GM12878 (cell line): ENCODE results near the gene HIKESHI. TPM values are rescaled to one million over a fixed set of nuclear protein-coding genes. Genes with fewer than 3 reads are reported as not detected.

Experiments
- ATAC-seq: fragments of 200-7000 bp; cut with Tn5 transposase; 3 replicates; pipeline ENCODE4 v1.9.1; 2020; ENCODE audit warnings: mild to moderate bottlenecking, moderate library complexity
- BruUV-seq: library from RNA; stranded (reverse); fragments of 400-500 nt; replicated peaks from 2 replicates; lab custom pipeline; 2021; lab: Mats Ljungman, UMichigan
- CTCF ChIA-PET: fragments of 300-600 bp; sonication (Branson Sonifier 250); formaldehyde crosslinking; extraction: SDS; loops from one replicate; lab custom pipeline; 2021; ENCODE audit warnings: inconsistent platforms; lab: Yijun Ruan, JAX
- POLR2A ChIA-PET: fragments of 350-600 bp; formaldehyde crosslinking; extraction: SDS; loops from one replicate; lab custom pipeline; 2021; ENCODE audit warnings: inconsistent platforms; lab: Charles Lee
- RAD21 ChIA-PET: fragments of 300-600 bp; sonication (Branson Sonifier 250); formaldehyde crosslinking; loops from one replicate; lab custom pipeline; 2023; ENCODE audit warnings: antibody characterized with exemption; ENCODE audit not compliant: unreplicated experiment; lab: Charles Lee
- SMC1A ChIA-PET: fragments of 300-600 bp; sonication (Branson Sonifier 250); formaldehyde crosslinking; loops from one replicate; lab custom pipeline; 2023; ENCODE audit not compliant: unreplicated experiment, uncharacterized antibody; lab: Charles Lee
- DNase-seq: peaks from one replicate; pipeline ENCODE4 v3.0.0-alpha.2; 2011; ENCODE audit warnings: low read depth, low spot score
- FAIRE-seq: peaks from 3 replicates; lab custom pipeline; 2011; peaks lifted over from hg19 to GRCh38; lab: Jason Lieb, UNC
- H2AFZ ChIP-seq: 2 replicates; pipeline ENCODE4 v1.6.0; 2011; ENCODE audit warnings: low read depth, low read length, control low read depth; ENCODE audit not compliant: control insufficient read depth
- H3K27ac ChIP-seq: 2 replicates; pipeline ENCODE4 v1.5.1; 2011; ENCODE audit warnings: control low read depth; ENCODE audit not compliant: control insufficient read depth, insufficient read depth
- H3K27me3 ChIP-seq, 2 experiments: replicated peaks in 1 of 2; 2 replicates each; pipeline versions ENCODE4 v1.6.0 to v1.6.1; 2011; ENCODE audit warnings: low read length in 1 of 2; ENCODE audit not compliant: control insufficient read depth in 2 of 2, insufficient read depth in 2 of 2
- H3K36me3 ChIP-seq, 2 experiments: 2 replicates each; pipeline ENCODE4 v1.5.1; 2011; ENCODE audit warnings: low read length in 1 of 2; ENCODE audit not compliant: control insufficient read depth in 2 of 2, insufficient read depth in 2 of 2
- H3K4me1 ChIP-seq: 2 replicates; pipeline ENCODE4 v1.6.1; 2011; ENCODE audit warnings: mild to moderate bottlenecking, low read length, moderate library complexity, mixed read lengths; ENCODE audit not compliant: control insufficient read depth, insufficient read depth
- H3K4me2 ChIP-seq: 2 replicates; pipeline ENCODE4 v1.6.0; 2011; ENCODE audit warnings: control low read depth; ENCODE audit not compliant: control insufficient read depth, insufficient read depth
- H3K4me3 ChIP-seq: fragments of 200-600 bp; sonication (generic); 2 replicates; pipeline ENCODE4 v1.5.1; 2016
- H3K79me2 ChIP-seq: 2 replicates; pipeline ENCODE4 v1.6.0; 2011; ENCODE audit warnings: low read length; ENCODE audit not compliant: control insufficient read depth, insufficient read depth
- H3K9ac ChIP-seq: 2 replicates; pipeline ENCODE4 v1.8.0; 2011; ENCODE audit warnings: low read length, control low read depth, mixed read lengths; ENCODE audit not compliant: control insufficient read depth, insufficient read depth
- H3K9me3 ChIP-seq: replicated peaks from 3 replicates; pipeline ENCODE4 v1.5.1; 2011; ENCODE audit warnings: mild to moderate bottlenecking, low read length; ENCODE audit not compliant: control insufficient read depth, insufficient read depth
- H4K20me1 ChIP-seq: 2 replicates; pipeline ENCODE4 v1.6.0; 2011; ENCODE audit not compliant: control insufficient read depth, insufficient read depth
- CBX5 ChIP-seq: sonication (generic); IDR thresholded peaks from 2 replicates; pipeline ENCODE4 v1.6.1; 2016; ENCODE audit warnings: low read depth, moderate library complexity, mild to moderate bottlenecking, inconsistent platforms
- DPF2 ChIP-seq: fragments of 450-650 bp; IDR thresholded peaks from 2 replicates; pipeline ENCODE4 v1.6.1; 2017; ENCODE audit warnings: mild to moderate bottlenecking
- GABPA ChIP-seq: IDR thresholded peaks from 2 replicates; pipeline ENCODE4 v1.6.1; 2014; ENCODE audit warnings: antibody characterized with exemption, low read depth, mild to moderate bottlenecking, inconsistent platforms
- GATAD2B ChIP-seq: fragments of 450-650 bp; conservative IDR thresholded peaks from 2 replicates; pipeline ENCODE4 v1.6.1; 2017; ENCODE audit warnings: low read depth, mild to moderate bottlenecking, moderate library complexity
- HCFC1 ChIP-seq: fragments of 150-350 bp; IDR thresholded peaks from 2 replicates; pipeline ENCODE4 v1.6.1; 2014; ENCODE audit warnings: low read length
- KDM1A ChIP-seq: fragments of 200-600 bp; sonication (generic); IDR thresholded peaks from 2 replicates; pipeline ENCODE4 v1.6.1; 2016; ENCODE audit warnings: borderline replicate concordance
- MTA3 ChIP-seq: IDR thresholded peaks from 2 replicates; pipeline ENCODE4 v1.6.1; 2012; ENCODE audit warnings: low read length, inconsistent platforms, borderline replicate concordance
- MXI1 ChIP-seq: fragments of 150-350 bp; IDR thresholded peaks from 2 replicates; pipeline ENCODE4 v1.6.1; 2011; ENCODE audit warnings: low read depth, mild to moderate bottlenecking, inconsistent platforms, low read length, improper control_type of control experiment
- PAX5 ChIP-seq: IDR thresholded peaks from 2 replicates; pipeline ENCODE4 v1.6.1; 2011; ENCODE audit warnings: low read depth, low read length, borderline replicate concordance
- RCOR1 ChIP-seq: conservative IDR thresholded peaks from 2 replicates; pipeline ENCODE4 v1.6.1; 2012; ENCODE audit warnings: low read depth, low read length, improper control_type of control experiment
- SIX5 ChIP-seq: IDR thresholded peaks from 2 replicates; pipeline ENCODE4 v1.6.1; 2011; ENCODE audit warnings: mild to moderate bottlenecking, low read depth, low read length, moderate library complexity; ENCODE audit not compliant: severe bottlenecking
- SMC3 ChIP-seq: IDR thresholded peaks from 2 replicates; pipeline ENCODE4 v1.6.1; 2011; ENCODE audit warnings: low read length, improper control_type of control experiment, borderline replicate concordance
- SPI1 ChIP-seq: IDR thresholded peaks from 2 replicates; pipeline ENCODE4 v1.6.1; 2011; ENCODE audit warnings: low read depth, mild to moderate bottlenecking, low read length, moderate library complexity, borderline replicate concordance; ENCODE audit not compliant: insufficient read depth
- ZSCAN29 ChIP-seq: fragments of 450-650 bp; IDR thresholded peaks from 2 replicates; pipeline ENCODE4 v1.6.1; 2017; ENCODE audit warnings: mild to moderate bottlenecking, moderate library complexity
- WGBS: methylation state at CpG from one replicate; pipeline ENCODE4 v1.1.6; 2016; ENCODE audit warnings: low lambda C conversion rate; ENCODE audit not compliant: insufficient replicate concordance, insufficient coverage; ENCODE audit errors: missing lambda C conversion rate; 5-methylcytosine and 5-hydroxymethylcytosine counted together
- in situ Hi-C: fragments of 300-500 bp; cut with MboI; formaldehyde crosslinking; loops from 9 replicates; pipeline ENCODE4 v1.14.3; 2018; ENCODE audit warnings: mixed read lengths
- intact Hi-C: fragments of 100-400 bp; cut with micrococcal nuclease; formaldehyde crosslinking; loops from one replicate; pipeline ENCODE4 v1.14.2; 2022; ENCODE audit not compliant: unreplicated experiment
- polyA plus RNA-seq, 11 experiments: library from polyadenylated mRNA; depleted of rRNA in 4 of 11; unstranded in 6 of 11; stranded (reverse) in 5 of 11; fragments of >200 nt; fragmentation: Nextera tagmentation in 4 of 11; fragmentation: Illumina TruSeq in 1 of 11; extraction: Ambion mirVana in 4 of 11; extraction: Trizol in 1 of 11; gene quantifications; 1 replicate in 1 of 11; 2 replicates in 10 of 11; pipeline versions ENCODE4 v1.2.1 to v1.2.3, GENCODE V29; 2011 to 2016; ENCODE audit warnings: inconsistent platforms in 2 of 11, missing spikeins in 2 of 11, low read depth in 1 of 11
- total RNA-seq, 4 experiments: library from RNA; depleted of rRNA in 3 of 4; stranded (reverse); fragments of >200 nt in 3 of 4; fragmentation: Illumina TruSeq in 1 of 4; extraction: Trizol in 1 of 4; gene quantifications; 2 replicates each; pipeline versions ENCODE4 v1.2.1 to v1.2.3, GENCODE V29; 2013 to 2021
- TF ChIP-seq, protein P1 (sequence below): fragments of 450-650 bp; IDR thresholded peaks from 2 replicates; pipeline ENCODE4 v1.6.1; 2017; ENCODE audit warnings: mild to moderate bottlenecking
- TF ChIP-seq, protein P2 (sequence below): fragments of 450-650 bp; IDR thresholded peaks from 2 replicates; pipeline ENCODE4 v1.6.1; 2017; ENCODE audit warnings: mild to moderate bottlenecking, low read depth, inconsistent platforms; ENCODE audit not compliant: poor library complexity, severe bottlenecking

The HIKESHI gene
- total and polyA plus RNA-seq, 10 of the 15 experiments (the other 5 are each of a cell fraction or from before 2014, with no cell fraction given) = 42.3 to 228 (median 85.7) TPM

DNA sequence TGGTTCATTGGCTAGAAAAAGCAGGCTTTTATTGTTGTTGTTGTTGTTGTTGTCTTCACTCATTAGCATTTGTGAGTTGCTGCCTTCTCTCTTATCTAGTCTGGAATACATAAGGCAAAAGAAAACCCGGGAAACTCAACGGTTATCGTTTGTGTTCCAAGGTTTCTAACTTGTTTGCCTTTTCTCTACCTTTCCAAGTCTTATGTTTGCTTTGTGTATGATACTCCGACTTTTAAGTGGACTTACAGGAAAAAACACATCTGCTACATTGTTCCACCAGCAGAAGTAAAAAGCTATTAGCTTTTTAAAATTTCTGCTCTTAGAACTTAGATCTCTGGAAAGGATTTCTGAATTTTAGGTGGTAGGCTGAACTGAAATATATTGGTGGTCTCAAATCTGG is 27.0 kb upstream of the HIKESHI start:
- ChIA-PET RAD21 (interaction anchor here (0.6 kb wide), 1 partner anchor 233 kb away, joined by 3 read pairs; no protein-coding TSS in a partner anchor), POLR2A (no interaction called here), SMC1A (interaction anchor here (1.2 to 2.0 kb wide), 5 partner anchors 10 to 233 kb away, joined by 3 to 7 read pairs (median 3); no protein-coding TSS in a partner anchor), CTCF (interaction anchor here (0.7 to 1.9 kb wide), 9 partner anchors 8 to 234 kb away, joined by 3 to 9 read pairs (median 4); partner anchors contain the start of gene PICALM)
- in situ Hi-C loops (no loop called here), intact Hi-C loops (no loop called here)
- Histone ChIP-seq H3K27ac (no peak overlapping the region; the same call in 1 of the 2 replicates), H3K4me2 (no peak overlapping the region), H2AFZ (no peak overlapping the region), H3K79me2 (peaks cover 47% of the 10 kb centered on the region), H3K27me3 (no peaks in the 10 kb centered on the region), H3K36me3 (peaks cover 2 to 42% of the 10 kb centered on the region in 2 experiments), H3K9ac (no peak overlapping the region), H3K4me3 (no peak overlapping the region), H4K20me1 (no peaks in the 10 kb centered on the region), H3K4me1 (0 out of 2 replicates have a peak, but pooled peaks cover 3% of the 10 kb centered on the region), H3K9me3 (peaks cover 2% of the 10 kb centered on the region; the same call in 2 of the 3 replicates)
- WGBS = 100% methylated on average over 4 of the region's 4 CpGs
- DNase-seq (no peak), ATAC-seq (no peak), FAIRE-seq (no peak)
- no TSS peak for BruUV-seq
- TF ChIP-seq PAX5 (no peak), MXI1 (no peak), SMC3 (no peak), DPF2 (no peak), SPI1 (no peak), RCOR1 (no peak), SIX5 (no peak), KDM1A (no peak), ZSCAN29 (no peak), GATAD2B (no peak), HCFC1 (no peak), CBX5 (no peak), MTA3 (no peak), GABPA (no peak)
- TF ChIP-seq, protein P1, sequence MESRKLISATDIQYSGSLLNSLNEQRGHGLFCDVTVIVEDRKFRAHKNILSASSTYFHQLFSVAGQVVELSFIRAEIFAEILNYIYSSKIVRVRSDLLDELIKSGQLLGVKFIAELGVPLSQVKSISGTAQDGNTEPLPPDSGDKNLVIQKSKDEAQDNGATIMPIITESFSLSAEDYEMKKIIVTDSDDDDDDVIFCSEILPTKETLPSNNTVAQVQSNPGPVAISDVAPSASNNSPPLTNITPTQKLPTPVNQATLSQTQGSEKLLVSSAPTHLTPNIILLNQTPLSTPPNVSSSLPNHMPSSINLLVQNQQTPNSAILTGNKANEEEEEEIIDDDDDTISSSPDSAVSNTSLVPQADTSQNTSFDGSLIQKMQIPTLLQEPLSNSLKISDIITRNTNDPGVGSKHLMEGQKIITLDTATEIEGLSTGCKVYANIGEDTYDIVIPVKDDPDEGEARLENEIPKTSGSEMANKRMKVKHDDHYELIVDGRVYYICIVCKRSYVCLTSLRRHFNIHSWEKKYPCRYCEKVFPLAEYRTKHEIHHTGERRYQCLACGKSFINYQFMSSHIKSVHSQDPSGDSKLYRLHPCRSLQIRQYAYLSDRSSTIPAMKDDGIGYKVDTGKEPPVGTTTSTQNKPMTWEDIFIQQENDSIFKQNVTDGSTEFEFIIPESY = no peak
- TF ChIP-seq, protein P2, sequence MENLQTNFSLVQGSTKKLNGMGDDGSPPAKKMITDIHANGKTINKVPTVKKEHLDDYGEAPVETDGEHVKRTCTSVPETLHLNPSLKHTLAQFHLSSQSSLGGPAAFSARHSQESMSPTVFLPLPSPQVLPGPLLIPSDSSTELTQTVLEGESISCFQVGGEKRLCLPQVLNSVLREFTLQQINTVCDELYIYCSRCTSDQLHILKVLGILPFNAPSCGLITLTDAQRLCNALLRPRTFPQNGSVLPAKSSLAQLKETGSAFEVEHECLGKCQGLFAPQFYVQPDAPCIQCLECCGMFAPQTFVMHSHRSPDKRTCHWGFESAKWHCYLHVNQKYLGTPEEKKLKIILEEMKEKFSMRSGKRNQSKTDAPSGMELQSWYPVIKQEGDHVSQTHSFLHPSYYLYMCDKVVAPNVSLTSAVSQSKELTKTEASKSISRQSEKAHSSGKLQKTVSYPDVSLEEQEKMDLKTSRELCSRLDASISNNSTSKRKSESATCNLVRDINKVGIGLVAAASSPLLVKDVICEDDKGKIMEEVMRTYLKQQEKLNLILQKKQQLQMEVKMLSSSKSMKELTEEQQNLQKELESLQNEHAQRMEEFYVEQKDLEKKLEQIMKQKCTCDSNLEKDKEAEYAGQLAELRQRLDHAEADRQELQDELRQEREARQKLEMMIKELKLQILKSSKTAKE = no peak
